Muscle of leg (tissue), 11 donors: ENCODE data around the gene MECR. TPM values are rescaled to one million over a fixed set of nuclear protein-coding genes. Genes with fewer than 3 reads are reported as not detected.

ENCODE experiments used
- DNase-seq: peaks from one replicate; pipeline ENCODE4 v3.0.0; 2013
- H3K27ac ChIP-seq: one replicate; pipeline ENCODE4 v1.5.1; 2013; ENCODE audit warnings: mild to moderate bottlenecking, low read length, control low read depth
- H3K27me3 ChIP-seq: one replicate; pipeline ENCODE4 v1.6.1; 2013; ENCODE audit warnings: low read length; ENCODE audit not compliant: control insufficient read depth, insufficient read depth
- H3K36me3 ChIP-seq: one replicate; pipeline ENCODE4 v1.6.1; 2013; ENCODE audit warnings: low read length; ENCODE audit not compliant: control insufficient read depth, insufficient read depth
- H3K4me1 ChIP-seq: one replicate; pipeline ENCODE4 v1.6.1; 2013; ENCODE audit warnings: low read length; ENCODE audit not compliant: control insufficient read depth, insufficient read depth
- H3K4me3 ChIP-seq: one replicate; pipeline ENCODE4 v1.5.1; 2013; ENCODE audit warnings: low read length, control low read depth
- H3K9me3 ChIP-seq: replicated peaks from 2 replicates; pipeline ENCODE4 v1.6.1; 2013; ENCODE audit warnings: low read depth, low read length; ENCODE audit not compliant: control insufficient read depth
- WGBS: methylation state at CpG from one replicate; pipeline ENCODE4 v1.1.5; 2013; ENCODE audit warnings: missing lambda C conversion rate; ENCODE audit not compliant: insufficient coverage; 5-methylcytosine and 5-hydroxymethylcytosine counted together
- polyA plus RNA-seq, 8 donors: library from polyadenylated mRNA; unstranded; fragments of 120-200 nt; gene quantifications; one replicate each; pipeline versions ENCODE4 v1.2.1 to v1.2.3, GENCODE V29; 2013; ENCODE audit warnings: inconsistent platforms in 1 of 8, low replicate concordance in 1 of 8; ENCODE audit not compliant: insufficient read length in 8 of 8, insufficient read depth in 1 of 8
- total RNA-seq: library from RNA; stranded (reverse); fragments of 120-200 nt; gene quantifications from one replicate; pipeline ENCODE4 v1.2.4, GENCODE V29; 2013

MECR gene
- total and polyA plus RNA-seq, 9 donors: 17.5 to 24.1 (median 21.9) TPM

DNA sequence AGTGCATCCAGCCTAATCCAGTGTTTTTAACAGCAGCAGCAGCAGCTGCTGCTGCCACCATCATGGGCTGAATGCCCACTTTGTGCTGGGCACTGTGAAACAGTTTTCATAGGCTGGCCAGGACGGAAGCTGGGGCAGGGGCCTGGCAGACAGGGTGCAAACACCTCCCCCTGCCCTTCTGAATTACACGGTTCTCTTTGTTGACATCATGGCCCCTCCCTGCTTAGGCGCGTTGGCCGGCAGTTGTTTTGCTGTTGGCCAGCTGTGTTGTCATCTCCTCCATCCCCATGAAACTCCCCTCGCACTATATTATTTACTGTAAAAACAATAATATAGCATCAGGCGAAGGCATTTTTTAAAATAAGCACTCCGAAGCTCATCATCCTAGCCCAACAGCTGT, 38.6 kb upstream of the MECR start:
- Histone ChIP-seq H3K4me3 (no peak overlapping the region), H3K4me1 (peaks cover 31% of the 10 kb centered on the region), H3K27ac (peak overlapping the region; percentile 86), H3K9me3 (no peaks in the 10 kb centered on the region), H3K27me3 (peaks cover 2% of the 10 kb centered on the region), H3K36me3 (no peaks in the 10 kb centered on the region)
- WGBS: 7% methylated on average over 5 of the region's 8 CpGs
- peak; percentile 92 for DNase-seq

DNA sequence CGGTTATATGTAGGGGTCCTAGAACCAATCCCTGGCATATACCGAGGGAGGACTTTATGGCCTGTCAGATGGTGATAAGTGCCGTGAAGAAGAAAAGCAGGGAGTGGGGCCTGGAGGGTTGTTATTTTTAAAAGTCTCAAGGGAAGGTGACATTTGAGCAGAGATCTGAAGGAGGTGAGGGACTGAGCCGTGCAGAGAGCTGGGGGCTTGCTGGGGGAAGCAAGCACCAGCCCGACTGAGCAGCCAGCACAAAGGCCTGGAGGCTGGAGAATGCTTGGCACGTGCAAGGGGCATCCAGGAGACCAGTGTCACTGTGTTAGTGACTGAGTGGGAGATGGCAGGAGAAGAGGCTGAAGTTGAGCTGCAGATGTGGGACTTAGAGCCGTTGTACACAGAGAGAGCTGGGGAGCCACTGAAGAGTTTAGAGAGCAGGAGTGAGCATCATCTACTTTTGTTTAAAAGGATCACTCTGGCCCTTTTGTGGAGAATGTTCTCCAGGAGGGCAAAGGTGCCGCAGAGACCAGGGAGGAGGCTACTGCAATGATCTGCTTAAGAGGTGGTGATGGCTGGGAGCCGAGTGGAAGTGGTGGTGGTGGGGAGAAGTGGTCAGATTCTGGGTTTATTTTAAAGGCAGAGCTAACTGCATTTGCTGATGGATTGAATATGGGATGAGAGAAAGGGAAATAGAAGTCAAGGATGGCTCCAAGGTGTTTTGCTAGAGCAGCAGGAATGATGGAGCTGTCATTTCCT, 36.8 kb upstream of the MECR start:
- Histone ChIP-seq H3K4me1 (peaks cover 28% of the 10 kb centered on the region), H3K27me3 (peaks cover 2% of the 10 kb centered on the region), H3K36me3 (no peaks in the 10 kb centered on the region), H3K27ac (no peak overlapping the region), H3K9me3 (no peaks in the 10 kb centered on the region), H3K4me3 (no peak overlapping the region)
- DNase-seq: no peak
- WGBS: 44% methylated on average over 9 of the region's 9 CpGs

DNA sequence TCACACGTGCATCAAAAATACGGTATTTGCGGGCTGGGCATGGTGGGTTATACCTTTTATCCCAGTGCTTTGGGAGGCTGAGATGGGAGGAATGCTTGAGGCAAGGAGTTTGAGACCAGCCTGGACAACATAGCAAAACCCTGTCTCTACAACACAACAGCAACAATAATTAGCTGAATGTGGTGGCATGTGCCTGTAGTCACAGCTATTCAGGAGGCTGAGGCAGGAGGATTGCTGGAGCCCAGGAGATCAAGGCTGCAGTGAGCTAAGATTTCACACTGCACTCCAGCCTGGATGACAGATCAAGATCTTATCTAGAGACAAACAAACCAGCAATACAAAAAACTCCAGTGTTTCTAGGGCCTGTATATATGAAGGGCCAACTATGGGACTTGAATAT, 36.2 kb upstream of the MECR start:
- H3K36me3 ChIP-seq: no peaks in the 10 kb centered on the region
- H3K4me3 ChIP-seq: no peak overlapping the region
- H3K27me3 ChIP-seq: peaks cover 2% of the 10 kb centered on the region
- no CpG with 5 or more reads among the region's 3 CpGs for WGBS
- DNase-seq: no peak
- no peak overlapping the region for H3K27ac ChIP-seq
- peaks cover 22% of the 10 kb centered on the region for H3K4me1 ChIP-seq
- H3K9me3 ChIP-seq: no peaks in the 10 kb centered on the region

GRCh38 chr1:29264773-29265389, 34.1 kb upstream of the MECR start:
- Histone ChIP-seq H3K4me3 (no peak overlapping the region), H3K4me1 (peaks cover 11% of the 10 kb centered on the region), H3K27me3 (peaks cover 12% of the 10 kb centered on the region), H3K27ac (no peak overlapping the region), H3K9me3 (no peaks in the 10 kb centered on the region), H3K36me3 (no peaks in the 10 kb centered on the region)
- no CpG with 5 or more reads among the region's 4 CpGs for WGBS
- DNase-seq: peak; percentile 33

GRCh38 chr1:29260531-29260930, 29.8 kb upstream of the MECR start:
- 32% methylated on average over 25 of the region's 29 CpGs for WGBS
- H3K9me3 ChIP-seq: no peaks in the 10 kb centered on the region
- no peak overlapping the region for H3K27ac ChIP-seq

DNA sequence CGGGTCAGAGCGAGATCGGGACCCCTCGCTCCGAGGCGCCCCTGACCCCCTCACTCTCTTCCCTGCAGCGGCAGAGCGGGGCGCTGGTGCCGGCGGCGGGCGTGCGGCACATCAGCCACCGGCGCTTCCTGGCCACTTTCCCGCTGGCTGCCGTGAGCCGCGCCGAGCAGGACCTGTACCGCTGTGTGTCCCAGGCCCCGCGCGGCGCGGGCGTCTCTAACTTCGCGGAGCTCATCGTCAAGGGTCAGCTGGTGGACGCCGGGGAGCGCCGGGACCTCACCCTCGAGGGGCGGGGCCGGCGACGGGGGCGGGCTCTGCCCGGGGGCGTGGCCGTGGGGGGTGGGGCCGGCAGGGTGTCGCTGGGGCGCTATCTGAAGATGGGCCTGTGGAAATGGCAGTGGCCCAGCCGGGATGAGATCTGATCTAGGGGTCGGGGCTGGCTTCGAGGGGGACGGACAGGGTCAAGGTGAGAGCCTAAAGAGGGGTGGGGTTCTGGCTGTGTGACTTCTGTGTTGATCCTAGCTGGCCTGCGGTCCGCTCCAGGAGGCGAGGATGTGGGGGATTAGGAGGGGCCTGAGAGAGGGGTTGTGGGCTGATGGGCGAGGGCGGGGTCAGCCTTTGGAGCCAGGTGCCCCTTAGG, 29.2 kb upstream of the MECR start:
- Histone ChIP-seq H3K36me3 (no peaks in the 10 kb centered on the region), H3K27me3 (peaks cover 27% of the 10 kb centered on the region), H3K4me3 (peak overlapping the region; percentile 44), H3K9me3 (no peaks in the 10 kb centered on the region), H3K4me1 (peaks cover 24% of the 10 kb centered on the region), H3K27ac (no peak overlapping the region)
- peak; percentile 60 for DNase-seq
- WGBS: 1% methylated on average over 53 of the region's 56 CpGs

More at GRCh38 chr1:29260531-29260930, 29.8 kb upstream of the MECR start:
- peaks cover 24% of the 10 kb centered on the region for H3K4me1 ChIP-seq
- H3K4me3 ChIP-seq: peak overlapping the region; percentile 44
- no peaks in the 10 kb centered on the region for H3K36me3 ChIP-seq
- peaks cover 27% of the 10 kb centered on the region for H3K27me3 ChIP-seq
- no peak for DNase-seq

GRCh38 chr1:29258976-29259801, 28.5 kb upstream of the MECR start:
- H3K9me3 ChIP-seq: no peaks in the 10 kb centered on the region
- no peak for DNase-seq
- H3K27me3 ChIP-seq: peaks cover 27% of the 10 kb centered on the region
- WGBS: 17% methylated on average over 16 of the region's 38 CpGs
- peaks cover 24% of the 10 kb centered on the region for H3K4me1 ChIP-seq
- peak overlapping the region; percentile 44 for H3K4me3 ChIP-seq
- no peak overlapping the region for H3K27ac ChIP-seq
- no peaks in the 10 kb centered on the region for H3K36me3 ChIP-seq

- no peak overlapping the region for H3K27ac ChIP-seq
- DNase-seq: no peak
- peaks cover 27% of the 10 kb centered on the region for H3K27me3 ChIP-seq
- peaks cover 24% of the 10 kb centered on the region for H3K4me1 ChIP-seq
- WGBS: 86% methylated on average over 16 of the region's 16 CpGs
- H3K36me3 ChIP-seq: no peaks in the 10 kb centered on the region
- no peaks in the 10 kb centered on the region for H3K9me3 ChIP-seq
- no peak overlapping the region for H3K4me3 ChIP-seq
These were observed 27.6 kb upstream of the MECR start for GRCh38 chr1:29258189-29258975.

DNA sequence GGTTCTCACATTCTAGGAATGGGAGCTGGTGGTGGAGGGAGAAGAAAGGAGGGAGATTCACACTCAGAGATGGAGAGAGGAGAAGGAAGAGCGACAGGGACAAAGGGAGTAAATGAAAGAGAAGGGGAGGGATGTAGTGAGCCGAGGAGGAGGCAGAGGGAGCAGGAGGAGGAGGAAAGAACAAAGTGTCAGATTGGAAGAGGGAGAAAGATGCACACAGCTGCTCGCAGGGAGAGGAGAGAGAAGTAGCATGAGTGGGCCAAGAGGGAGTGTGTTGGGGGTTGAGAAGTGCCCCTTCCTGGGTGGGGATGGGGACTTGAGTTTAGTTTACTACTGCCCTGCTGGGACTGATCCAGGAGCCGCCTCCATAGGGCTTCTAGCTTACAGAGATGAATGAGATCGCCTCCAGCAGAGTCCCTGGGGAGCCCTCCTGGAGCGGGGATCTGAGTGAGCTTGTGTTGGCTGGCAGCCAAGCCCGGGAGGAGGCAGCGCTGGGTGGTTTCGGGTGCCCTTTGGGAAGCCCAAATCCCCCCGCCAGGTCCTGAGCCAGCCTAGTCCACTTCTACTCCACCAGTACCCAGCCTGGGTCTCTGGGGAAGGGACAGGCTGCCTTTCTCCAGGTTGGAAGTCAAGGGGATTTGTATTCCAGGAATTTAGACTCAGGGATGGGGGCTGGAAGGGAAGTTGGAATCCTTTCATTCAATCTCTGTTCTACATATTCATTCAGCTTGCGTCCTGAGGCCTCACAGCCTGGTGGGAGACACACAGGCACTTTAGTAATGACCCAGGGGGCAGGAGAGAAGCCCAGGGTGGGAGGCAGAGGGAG, 26.5 kb upstream of the MECR start:
- H3K4me3 ChIP-seq: no peak overlapping the region
- no peaks in the 10 kb centered on the region for H3K9me3 ChIP-seq
- peaks cover 27% of the 10 kb centered on the region for H3K27me3 ChIP-seq
- WGBS: 20% methylated on average over 5 of the region's 11 CpGs
- peak; percentile 27 for DNase-seq
- H3K27ac ChIP-seq: no peak overlapping the region
- no peaks in the 10 kb centered on the region for H3K36me3 ChIP-seq
- H3K4me1 ChIP-seq: peaks cover 24% of the 10 kb centered on the region
